HG03175 (cell line): ENCODE measurements around the gene ZNF850.
A peak's percentile ranks its signal among the peaks of the same experiment; 100 is the strongest.

Experiments
- ATAC-seq: cut with Tn5 transposase; IDR thresholded peaks from one replicate; pipeline ENCODE4 v1.9.1; 2021; ENCODE audit warnings: mild to moderate bottlenecking, moderate library complexity; ENCODE audit not compliant: unreplicated experiment

The ZNF850 gene

DNA sequence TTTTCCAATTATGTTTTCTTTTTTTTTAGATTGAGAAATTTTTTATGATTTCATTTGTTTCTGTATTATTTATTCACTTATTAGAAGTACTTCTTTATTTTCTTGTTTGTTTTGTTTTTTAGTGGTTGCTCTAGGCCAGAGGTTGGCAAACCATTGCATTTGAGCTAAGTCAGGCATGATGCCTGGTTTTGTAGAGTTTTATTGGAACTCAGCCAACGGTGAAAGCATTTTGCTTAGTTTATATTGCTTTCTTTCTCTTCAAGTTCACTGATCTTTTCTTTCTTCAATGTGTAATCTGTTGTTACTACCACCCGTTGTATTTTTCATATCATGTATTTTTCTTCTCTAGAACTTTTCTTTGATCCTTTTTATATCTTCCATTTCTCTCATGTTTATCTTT is 65.5 kb downstream of the ZNF850 start:
- ATAC-seq, result no peak

GRCh38 chr19:36688058-36688457 is 84.5 kb downstream of the ZNF850 start:
- ATAC-seq, result no peak

DNA sequence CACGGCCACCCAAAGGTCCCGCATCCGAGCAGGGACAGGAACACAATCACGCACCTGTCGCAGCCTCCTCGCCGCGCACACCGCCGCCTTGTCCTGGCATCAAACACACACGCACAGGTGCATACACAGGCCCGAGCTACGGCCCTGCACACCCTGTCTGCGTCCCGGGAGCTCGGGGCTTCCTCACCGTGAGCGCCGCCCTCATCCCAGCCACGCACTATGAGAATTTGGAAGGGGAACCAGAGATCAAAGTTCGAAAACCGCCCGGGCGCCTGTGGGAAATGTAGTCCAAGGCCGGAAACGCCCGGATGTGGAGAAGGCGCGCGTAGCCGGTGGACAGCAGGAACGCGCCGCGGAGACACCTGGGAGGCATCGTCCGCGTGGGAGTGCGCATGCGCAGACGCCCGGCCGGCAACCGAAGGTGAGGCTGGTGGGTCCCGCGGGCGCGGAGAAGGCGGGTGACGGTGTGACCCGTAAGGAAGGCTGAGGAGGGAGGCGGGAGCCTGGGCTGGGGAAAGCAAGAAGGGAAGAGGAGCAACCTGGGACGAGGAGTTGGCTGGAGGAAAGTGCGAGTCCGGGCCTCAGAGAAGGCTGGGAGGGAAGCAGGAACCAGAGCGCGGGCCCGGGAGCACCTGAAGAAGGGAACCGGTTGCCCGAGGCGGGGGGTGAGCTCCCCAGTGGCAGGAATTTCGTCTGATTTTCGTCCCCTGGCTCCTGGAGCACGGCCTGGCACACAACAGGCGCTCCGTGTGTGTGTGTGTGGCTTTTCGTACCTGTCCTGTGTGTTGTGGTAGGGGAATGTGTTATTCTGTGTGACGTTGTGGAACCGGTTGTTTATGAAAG is 85.2 kb downstream of the ZNF850 start, which contains the start of gene ZNF567:
Gene ZNF567 (plus strand): TSS at position 399 of the 843 bp plus-strand sequence. CDS start 7,256 bp downstream, outside the sequence.
- ATAC-seq, result peak; percentile 87

- no peak for ATAC-seq
Observed at GRCh38 chr19:36686365-36687213, 86.0 kb downstream of the ZNF850 start.

- no peak for ATAC-seq
Observed at GRCh38 chr19:36685835-36686234, 86.8 kb downstream of the ZNF850 start.

DNA sequence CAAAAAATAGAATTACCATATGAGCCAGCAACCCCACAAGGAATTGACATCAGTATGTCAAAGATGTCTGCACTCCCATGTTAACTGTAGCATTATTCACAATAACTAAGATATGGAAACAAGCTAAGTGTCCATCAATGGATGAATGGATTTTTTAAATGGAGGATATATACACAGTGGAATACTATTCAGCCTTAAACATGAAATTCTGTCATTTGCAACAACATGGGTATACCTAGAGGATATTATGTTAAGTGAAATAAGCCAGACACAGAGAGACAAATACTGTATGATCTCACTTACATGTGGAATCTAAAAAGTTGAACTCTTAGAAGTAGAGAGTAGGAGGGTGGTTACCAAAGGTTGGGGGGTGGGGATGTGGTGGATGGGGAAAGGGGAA is 93.2 kb downstream of the ZNF850 start:
- ATAC-seq, result no peak

DNA sequence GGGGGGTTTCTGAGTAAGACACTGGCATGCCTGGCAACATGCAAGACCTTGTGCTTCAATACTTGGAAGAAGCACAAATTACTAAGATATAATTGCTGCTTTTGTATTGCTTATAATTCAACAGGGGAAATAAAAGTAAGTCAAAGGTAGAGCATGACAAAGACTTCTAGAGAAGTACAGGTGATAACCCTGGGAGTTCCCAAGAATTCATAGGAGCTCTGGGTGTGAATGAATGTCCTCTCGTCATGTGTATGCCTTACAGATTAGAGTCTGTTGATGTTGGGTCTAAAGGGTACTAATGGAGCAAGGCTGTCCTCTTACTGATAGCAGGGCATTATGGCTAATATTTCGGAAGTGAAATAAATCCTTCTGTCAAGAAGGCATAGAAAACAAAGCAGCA is 98.4 kb downstream of the ZNF850 start:
- ATAC-seq, result no peak

DNA sequence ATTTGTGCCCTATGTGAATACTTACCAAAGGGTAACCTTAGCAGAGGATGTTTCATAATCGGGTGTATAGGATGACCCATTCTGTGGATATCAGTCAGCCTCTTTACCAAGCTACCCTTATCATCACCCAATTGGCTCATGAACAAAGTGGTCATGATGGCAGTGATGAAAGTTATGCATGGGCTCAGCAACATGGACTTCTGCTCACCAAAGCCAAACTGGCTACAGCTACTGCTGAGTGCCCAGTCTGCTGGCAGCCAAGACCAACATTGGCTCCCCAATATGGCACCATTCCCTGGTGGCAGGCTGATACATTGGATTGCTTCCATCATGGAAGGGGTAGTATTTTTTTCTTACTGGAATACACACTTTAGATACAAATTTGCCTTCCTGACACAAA is 100.2 kb downstream of the ZNF850 start:
- ATAC-seq, result no peak

DNA sequence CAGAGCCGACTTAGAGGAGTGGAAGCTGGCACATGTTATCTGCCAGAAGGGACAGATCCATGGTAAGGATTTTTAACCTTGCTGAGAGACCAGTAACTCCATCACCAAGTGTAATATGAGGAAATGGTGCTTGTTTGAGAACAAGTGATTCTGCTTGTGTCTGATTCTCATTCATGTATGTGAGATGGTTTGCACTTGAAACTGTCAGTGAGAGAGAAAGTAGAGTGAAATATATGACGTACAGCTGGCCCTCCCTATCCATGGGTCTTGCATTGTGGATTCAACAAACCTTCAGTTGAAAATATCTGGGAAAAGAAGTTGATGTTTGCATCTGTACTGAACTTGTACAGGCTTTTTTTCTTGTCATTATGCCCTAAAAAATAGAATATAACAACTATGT is 104.0 kb downstream of the ZNF850 start:
- no peak for ATAC-seq

DNA sequence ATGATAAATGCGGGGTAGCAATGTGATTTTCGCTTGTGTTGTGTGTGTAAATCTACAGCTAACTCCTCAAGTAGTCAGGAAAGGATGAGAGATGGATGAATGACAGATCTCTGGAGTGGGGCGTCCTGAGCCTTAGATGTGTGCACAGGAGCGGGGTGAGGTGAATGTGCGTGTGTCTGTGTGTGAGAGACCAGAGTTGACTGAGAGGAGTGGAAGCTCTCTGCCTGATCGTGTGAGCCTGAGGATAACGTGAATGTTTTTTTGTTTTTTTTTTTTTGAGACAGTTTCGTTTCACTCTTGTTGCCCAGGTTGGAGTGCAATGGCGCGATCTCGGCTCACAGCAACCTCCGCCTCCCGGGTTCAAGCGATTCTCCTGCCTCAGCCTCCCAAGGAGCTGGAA is 106.8 kb downstream of the ZNF850 start:
- ATAC-seq, result no peak
